Testis (tissue), 3 donors: Measurements from ENCODE around the gene MRPL53. TPM values are rescaled to one million over a fixed set of nuclear protein-coding genes. Genes with fewer than 3 reads are reported as not detected.

ENCODE experiments used
- DNase-seq: peaks from one replicate; pipeline ENCODE4 v3.0.0-alpha.2; 2019
- H3K27ac ChIP-seq, 2 donors: fragments of 200-600 bp; sonication (generic); one replicate each; pipeline ENCODE4 v1.5.1; 2019
- H3K27me3 ChIP-seq: fragments of 200-600 bp; sonication (generic); one replicate; pipeline ENCODE4 v1.5.1; 2019
- H3K36me3 ChIP-seq: fragments of 200-600 bp; sonication (generic); one replicate; pipeline ENCODE4 v1.5.1; 2017; ENCODE audit warnings: low read depth; ENCODE audit errors: missing control alignments
- H3K4me1 ChIP-seq: fragments of 200-600 bp; sonication (generic); one replicate; pipeline ENCODE4 v1.5.1; 2019
- H3K4me3 ChIP-seq, 2 donors: fragments of 200-600 bp; sonication (generic); one replicate each; pipeline ENCODE4 v1.5.1; 2017 to 2019
- H3K9me3 ChIP-seq: fragments of 200-600 bp; sonication (generic); one replicate; pipeline ENCODE4 v1.5.1; 2017
- CTCF ChIP-seq, 3 experiments: fragments of 450-650 bp in 2 of 3; fragments of 200-600 bp in 1 of 3; sonication (generic) in 1 of 3; IDR thresholded peaks; one replicate each; pipeline ENCODE4 v1.5.1; 2016 to 2019; ENCODE audit warnings: antibody characterized with exemption in 3 of 3, mild to moderate bottlenecking in 2 of 3, moderate library complexity in 1 of 3
- POLR2A ChIP-seq: fragments of 450-650 bp; IDR thresholded peaks from one replicate; pipeline ENCODE4 v1.6.1; 2017; ENCODE audit warnings: antibody characterized with exemption, mild to moderate bottlenecking, moderate library complexity
- WGBS, 2 donors: methylation state at CpG; one replicate each; pipeline ENCODE4 v1.1.5; 2018; 5-methylcytosine and 5-hydroxymethylcytosine counted together
- intact Hi-C: fragments of 100-400 bp; cut with DNase I; formaldehyde crosslinking; loops from one replicate; pipeline ENCODE4 v1.15.1; 2023; ENCODE audit warnings: low total_unique reads
- polyA plus RNA-seq: library from polyadenylated mRNA; stranded (reverse); fragments of 350-450 nt; fragmentation: Illumina TruSeq; extraction: RNeasy Lipid Tissue Mini Kit (QIAGEN cat#74804); gene quantifications from one replicate; pipeline ENCODE4 v1.2.3, GENCODE V29; 2014; ENCODE audit warnings: low read depth, low replicate concordance; ENCODE audit not compliant: insufficient read depth
- total RNA-seq, 2 donors: library from RNA; depleted of rRNA; stranded (reverse); fragments of >200 nt; gene quantifications; one replicate each; pipeline ENCODE4 v1.2.3, GENCODE V29; 2016

The MRPL53 gene
- total and polyA plus RNA-seq, 3 donors from 2014 or later = 23.6 to 64.8 (median 46.0) TPM

GRCh38 chr2:74493546-74493945 is 21.1 kb upstream of the MRPL53 start:
- H3K4me1 ChIP-seq = peaks cover 9% of the 10 kb centered on the region
- H3K36me3 ChIP-seq = no peaks in the 10 kb centered on the region
- no peaks in the 10 kb centered on the region for H3K9me3 ChIP-seq
- no peak for DNase-seq
- WGBS, 2 donors = 93 to 100% methylated on average over 3 of the region's 3 CpGs
- H3K27me3 ChIP-seq = no peaks in the 10 kb centered on the region
- TF ChIP-seq CTCF (IDR thresholded peaks at IDR 0.05) (no peak), POLR2A (no peak)
- intact Hi-C loops = no loop called here
- H3K27ac ChIP-seq = no peak overlapping the region
- no peak overlapping the region for H3K4me3 ChIP-seq

- no peaks in the 10 kb centered on the region for H3K9me3 ChIP-seq
- intact Hi-C loops = no loop called here
- no peak overlapping the region for H3K4me3 ChIP-seq
- no peak overlapping the region for H3K27ac ChIP-seq
- no peaks in the 10 kb centered on the region for H3K27me3 ChIP-seq
- no peaks in the 10 kb centered on the region for H3K36me3 ChIP-seq
- TF ChIP-seq POLR2A = no peak
- no peak for TF ChIP-seq CTCF (IDR thresholded peaks at IDR 0.05)
- no peaks in the 10 kb centered on the region for H3K4me1 ChIP-seq
- 94 to 95% methylated on average over 11 to 12 of the region's 12 CpGs for WGBS, 2 donors
- no peak for DNase-seq
Measured at GRCh38 chr2:74491648-74492544, 19.4 kb upstream of the MRPL53 start.

- intact Hi-C loops = loop anchor here (10.0 kb wide), 1 partner anchor 95 kb away; no protein-coding TSS in a partner anchor
- WGBS, 2 donors = 92 to 100% methylated on average over 2 to 9 of the region's 9 CpGs
Measured at GRCh38 chr2:74489906-74490305, 17.4 kb upstream of the MRPL53 start.

GRCh38 chr2:74488643-74489481 is 16.4 kb upstream of the MRPL53 start:
- WGBS, 2 donors = 86% methylated on average over 9 of the region's 9 CpGs
- H3K4me3 ChIP-seq = no peak overlapping the region
- DNase-seq = no peak
- H3K27me3 ChIP-seq = no peaks in the 10 kb centered on the region
- TF ChIP-seq POLR2A (no peak), CTCF (IDR thresholded peaks at IDR 0.05) (no peak)
- H3K4me1 ChIP-seq = peaks cover 3% of the 10 kb centered on the region
- no peaks in the 10 kb centered on the region for H3K36me3 ChIP-seq
- H3K27ac ChIP-seq = no peak overlapping the region
- intact Hi-C loops = loop anchor here (10.0 kb wide), 1 partner anchor 96 kb away; no protein-coding TSS in a partner anchor
- no peaks in the 10 kb centered on the region for H3K9me3 ChIP-seq

More at GRCh38 chr2:74489906-74490305, 17.4 kb upstream of the MRPL53 start:
- H3K36me3 ChIP-seq = no peaks in the 10 kb centered on the region
- TF ChIP-seq POLR2A (no peak), CTCF (IDR thresholded peaks at IDR 0.05) (no peak)
- H3K27me3 ChIP-seq = no peaks in the 10 kb centered on the region
- H3K9me3 ChIP-seq = no peaks in the 10 kb centered on the region
- no peak overlapping the region for H3K27ac ChIP-seq
- no peaks in the 10 kb centered on the region for H3K4me1 ChIP-seq
- H3K4me3 ChIP-seq = no peak overlapping the region
- DNase-seq = no peak
